GM12874 (cell line): ENCODE measurements around the gene TYK2.

Experiments
- TF ChIP-seq, protein P1 (sequence below): IDR thresholded peaks from 2 replicates; pipeline ENCODE4 v1.5.1; 2011; ENCODE audit warnings: low read depth, mild to moderate bottlenecking, control low read depth, low read length, moderate library complexity; ENCODE audit not compliant: insufficient read depth

Gene TYK2

DNA sequence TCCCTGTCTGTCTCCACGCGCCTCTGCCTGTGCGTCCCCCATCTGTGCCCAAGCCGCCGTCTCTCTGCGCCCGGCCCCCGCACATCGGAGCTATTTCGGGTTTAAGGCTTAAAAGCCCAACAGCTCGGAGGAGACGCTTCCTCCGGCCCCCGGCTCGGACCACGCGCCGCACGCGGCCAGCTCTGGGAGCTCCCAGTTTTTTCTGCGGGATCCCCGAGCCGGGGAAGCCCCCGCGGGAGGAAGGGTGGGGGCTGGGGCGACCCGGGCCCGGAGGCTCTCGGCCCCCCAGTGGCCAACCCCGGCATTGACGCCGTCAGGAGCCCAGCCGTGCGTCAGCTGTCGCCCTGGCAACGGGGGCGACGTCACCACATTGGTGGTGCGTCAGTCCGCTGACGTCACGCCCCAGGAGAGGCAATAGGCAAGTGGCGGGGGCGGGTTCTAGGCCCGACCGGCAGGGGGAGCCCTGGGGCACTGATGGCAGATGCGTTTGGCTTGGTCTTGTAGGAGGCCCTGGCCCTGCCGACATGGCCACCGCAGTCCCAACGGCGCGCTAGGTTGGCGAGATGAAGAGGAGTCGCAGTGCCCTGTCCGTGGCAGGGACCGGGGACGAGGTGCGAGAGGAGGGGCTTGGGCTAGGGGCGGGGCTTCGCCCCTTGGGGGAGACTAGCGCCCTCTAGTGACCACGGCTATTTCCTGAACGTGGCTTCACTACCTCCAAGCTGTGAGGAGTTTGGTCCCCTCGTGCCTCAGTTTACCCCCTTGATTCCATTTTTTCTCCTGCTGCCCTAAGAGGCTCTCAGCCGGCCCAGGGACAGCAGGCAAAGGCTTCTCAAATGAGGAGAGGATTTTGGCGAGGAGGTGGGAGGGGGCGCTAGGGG lies 36.2 kb upstream of the TYK2 start:
- TF ChIP-seq, protein P1, sequence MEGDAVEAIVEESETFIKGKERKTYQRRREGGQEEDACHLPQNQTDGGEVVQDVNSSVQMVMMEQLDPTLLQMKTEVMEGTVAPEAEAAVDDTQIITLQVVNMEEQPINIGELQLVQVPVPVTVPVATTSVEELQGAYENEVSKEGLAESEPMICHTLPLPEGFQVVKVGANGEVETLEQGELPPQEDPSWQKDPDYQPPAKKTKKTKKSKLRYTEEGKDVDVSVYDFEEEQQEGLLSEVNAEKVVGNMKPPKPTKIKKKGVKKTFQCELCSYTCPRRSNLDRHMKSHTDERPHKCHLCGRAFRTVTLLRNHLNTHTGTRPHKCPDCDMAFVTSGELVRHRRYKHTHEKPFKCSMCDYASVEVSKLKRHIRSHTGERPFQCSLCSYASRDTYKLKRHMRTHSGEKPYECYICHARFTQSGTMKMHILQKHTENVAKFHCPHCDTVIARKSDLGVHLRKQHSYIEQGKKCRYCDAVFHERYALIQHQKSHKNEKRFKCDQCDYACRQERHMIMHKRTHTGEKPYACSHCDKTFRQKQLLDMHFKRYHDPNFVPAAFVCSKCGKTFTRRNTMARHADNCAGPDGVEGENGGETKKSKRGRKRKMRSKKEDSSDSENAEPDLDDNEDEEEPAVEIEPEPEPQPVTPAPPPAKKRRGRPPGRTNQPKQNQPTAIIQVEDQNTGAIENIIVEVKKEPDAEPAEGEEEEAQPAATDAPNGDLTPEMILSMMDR = peak; percentile 88

GRCh38 chr19:10416083-10416379 lies 35.7 kb upstream of the TYK2 start:
- TF ChIP-seq, protein P1 = no peak

DNA sequence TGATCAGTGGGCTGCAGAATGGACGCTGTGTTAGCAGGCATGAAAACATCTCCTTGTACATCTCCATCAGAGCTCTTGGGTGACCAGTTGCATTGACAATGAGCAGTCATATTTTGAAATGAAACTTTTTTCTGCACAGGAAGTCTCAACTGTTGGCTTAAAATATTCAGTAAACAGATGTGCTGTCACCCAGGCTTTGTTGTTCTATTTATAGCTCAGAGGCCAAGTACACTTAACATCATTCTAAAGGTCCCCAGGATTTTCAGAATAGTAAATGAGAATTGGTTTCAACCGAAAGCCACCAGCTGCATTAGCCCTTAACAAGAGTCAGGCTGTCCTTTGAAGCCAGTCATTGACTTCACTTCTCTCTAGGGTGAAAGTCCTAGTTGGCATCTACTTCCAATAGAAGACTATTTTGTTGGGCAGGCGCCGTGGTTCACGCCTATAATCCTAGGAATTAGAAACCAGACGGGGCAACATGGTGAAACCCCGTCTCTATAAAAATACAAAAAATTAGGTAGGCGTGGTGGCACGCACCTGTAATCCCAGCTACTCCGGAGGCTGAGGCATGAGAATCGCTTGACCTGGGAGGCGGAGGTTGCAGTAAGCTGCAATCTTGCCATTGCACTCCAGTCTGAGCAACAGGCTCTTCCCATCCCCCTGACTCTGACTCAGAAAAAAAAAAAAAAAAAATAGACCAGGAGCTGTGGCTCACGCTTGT lies 32.0 kb upstream of the TYK2 start:
- TF ChIP-seq, protein P1 = no peak

DNA sequence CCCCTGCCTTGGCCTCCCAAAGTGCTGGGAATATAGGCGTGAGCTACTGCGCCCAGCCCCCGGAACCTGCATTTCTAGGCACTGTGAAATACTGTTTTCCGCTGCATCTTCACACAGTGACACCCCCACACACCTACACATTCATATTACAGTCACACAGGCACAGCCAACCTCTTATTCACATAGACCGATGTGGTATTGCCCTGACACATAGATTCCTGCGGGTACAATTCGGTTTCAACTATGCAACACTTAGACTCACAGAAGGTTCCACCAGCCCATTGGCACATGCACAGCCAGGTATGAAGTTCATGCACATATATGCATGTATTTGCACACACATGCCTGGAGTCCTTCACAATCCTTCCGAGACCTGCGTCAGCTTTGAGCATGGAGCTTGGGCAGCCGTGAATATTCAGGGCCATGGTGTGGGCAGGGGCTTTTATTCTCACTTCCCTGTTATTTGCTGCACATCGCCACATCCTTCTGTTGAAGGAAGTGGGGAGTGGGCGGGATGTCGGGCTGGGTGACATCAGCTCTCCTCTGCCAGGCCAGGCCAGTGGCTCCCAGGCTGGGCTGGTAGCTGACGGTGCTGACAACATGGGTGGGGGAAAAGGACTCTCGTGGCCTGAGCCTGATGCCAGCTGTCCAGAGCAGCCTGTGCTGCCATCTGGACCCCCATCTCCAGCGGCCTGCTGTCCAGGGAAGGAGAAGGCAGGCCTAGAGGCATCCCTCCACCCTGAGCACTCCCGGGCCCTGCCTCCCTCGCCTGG lies 28.3 kb upstream of the TYK2 start:
- TF ChIP-seq, protein P1 = no peak

DNA sequence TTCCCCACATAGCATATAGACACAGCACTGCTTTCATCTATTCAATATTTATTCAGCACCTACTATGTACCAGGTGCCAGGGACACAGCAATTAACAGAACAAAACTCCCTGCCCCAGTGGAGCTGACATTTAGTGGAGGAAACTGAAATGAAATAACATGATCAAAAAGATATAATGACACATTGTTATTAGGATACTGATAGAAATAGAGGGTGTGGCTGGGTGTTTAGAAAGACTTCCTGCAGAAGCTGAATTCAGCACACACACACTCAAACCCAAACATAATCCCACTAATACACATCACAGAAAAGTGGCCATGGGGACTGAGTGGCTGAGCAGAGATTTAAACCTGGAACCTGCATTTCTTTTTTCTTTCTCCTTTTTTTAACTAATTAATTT lies 26.7 kb upstream of the TYK2 start:
- TF ChIP-seq, protein P1 = no peak

DNA sequence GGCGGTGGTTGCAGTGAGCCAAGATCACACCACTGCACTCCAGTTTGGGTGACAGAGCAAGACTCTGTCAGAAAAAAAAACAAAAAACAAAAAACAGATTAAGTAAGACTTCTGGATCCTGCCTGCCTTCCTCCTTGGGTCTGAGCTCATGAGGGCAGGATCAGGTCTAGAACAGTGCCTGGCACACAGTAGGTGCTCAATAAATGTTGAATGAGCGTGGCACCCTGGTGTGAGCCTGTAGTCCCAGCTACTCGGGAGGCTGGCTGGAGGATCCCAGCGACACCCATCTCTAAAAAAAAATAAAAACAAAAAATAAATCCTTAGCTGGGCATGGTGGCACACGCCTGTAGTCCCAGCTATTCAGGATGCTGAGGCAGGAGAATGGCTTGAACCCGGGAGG lies 25.8 kb upstream of the TYK2 start:
- TF ChIP-seq, protein P1 = no peak

- TF ChIP-seq, protein P1 = no peak
These were observed 24.8 kb upstream of the TYK2 start for GRCh38 chr19:10404888-10405820.
